ENCODE data around the gene PPCS.

GRCh38 chr1:42422737-42423136 lies 33.6 kb upstream of the PPCS start:
- TF ChIP-seq CTCF (IDR thresholded peaks at IDR 0.05) (no peak), POLR2A (IDR thresholded peaks at IDR 0.05) (no peak), EP300 (IDR thresholded peaks at IDR 0.05) (no peak)

Data from ovary (tissue), 3 donors.